GM12878 (cell line): Measurements from ENCODE around the gene KCNMB4.

Experiments
- EGR1 ChIP-seq, 2 experiments: IDR thresholded peaks; 1 replicate in 1 of 2; 2 replicates in 1 of 2; pipeline ENCODE4 v1.6.1; 2011 to 2012; ENCODE audit warnings: low read depth in 2 of 2, low read length in 2 of 2, borderline replicate concordance in 1 of 2, mild to moderate bottlenecking in 1 of 2, moderate library complexity in 1 of 2
- EZH2 ChIP-seq: IDR thresholded peaks from 2 replicates; pipeline ENCODE4 v1.6.1; 2012; ENCODE audit warnings: low read depth, mild to moderate bottlenecking, control low read depth, inconsistent platforms, low read length, borderline replicate concordance; ENCODE audit not compliant: control insufficient read depth
- FOXK2 ChIP-seq: fragments of 450-650 bp; IDR thresholded peaks from 2 replicates; pipeline ENCODE4 v1.6.1; 2017; ENCODE audit warnings: mild to moderate bottlenecking, moderate library complexity
- HCFC1 ChIP-seq: fragments of 150-350 bp; IDR thresholded peaks from 2 replicates; pipeline ENCODE4 v1.6.1; 2014; ENCODE audit warnings: low read length
- NFYB ChIP-seq: IDR thresholded peaks from 2 replicates; pipeline ENCODE4 v1.6.1; 2011; ENCODE audit warnings: low read depth, mild to moderate bottlenecking, low read length, improper control_type of control experiment, moderate library complexity; ENCODE audit not compliant: insufficient read depth
- POLR2A ChIP-seq: IDR thresholded peaks from 2 replicates; pipeline ENCODE4 v1.6.1; 2011; ENCODE audit warnings: low read depth, mild to moderate bottlenecking, low read length
- POLR2AphosphoS2 ChIP-seq: IDR thresholded peaks from 2 replicates; pipeline ENCODE4 v1.6.1; 2011; ENCODE audit warnings: low read depth, mild to moderate bottlenecking, low read length, improper control_type of control experiment, moderate library complexity
- RCOR1 ChIP-seq: conservative IDR thresholded peaks from 2 replicates; pipeline ENCODE4 v1.6.1; 2012; ENCODE audit warnings: low read depth, low read length, improper control_type of control experiment
- REST ChIP-seq: IDR thresholded peaks from 2 replicates; pipeline ENCODE4 v1.6.1; 2012; ENCODE audit warnings: mild to moderate bottlenecking, low read depth, low read length
- TCF12 ChIP-seq: IDR thresholded peaks from 2 replicates; pipeline ENCODE4 v1.6.1; 2011; ENCODE audit warnings: low read depth, mild to moderate bottlenecking, low read length
- TF ChIP-seq, protein P1 (sequence below), 3 experiments: IDR thresholded peaks in 2 of 3; conservative IDR thresholded peaks in 1 of 3; 2 replicates each; pipeline ENCODE4 v1.5.1; 2011; ENCODE audit warnings: low read depth in 3 of 3, low read length in 3 of 3, mild to moderate bottlenecking in 3 of 3, control low read depth in 2 of 3, moderate library complexity in 2 of 3, inconsistent platforms in 1 of 3, mixed read lengths in 1 of 3; ENCODE audit not compliant: control insufficient read depth in 2 of 3, insufficient read depth in 1 of 3; ENCODE audit errors: extremely low read depth in 1 of 3
- TF ChIP-seq, protein P2 (sequence below): fragments of 450-650 bp; IDR thresholded peaks from 2 replicates; pipeline ENCODE4 v1.6.1; 2016; ENCODE audit warnings: mild to moderate bottlenecking

GRCh38 chr12:70482764-70483163 is 116.7 kb downstream of the KCNMB4 start:
- no peak for TF ChIP-seq TCF12
- TF ChIP-seq POLR2A, result no peak
- TF ChIP-seq EGR1 (IDR thresholded peaks at IDR 0.05; ENCODE audit: borderline replicate concordance in 1 of 2, low read depth in 2 of 2, low read length in 2 of 2), result no peak
- TF ChIP-seq POLR2AphosphoS2, result no peak
- TF ChIP-seq, protein P1, sequence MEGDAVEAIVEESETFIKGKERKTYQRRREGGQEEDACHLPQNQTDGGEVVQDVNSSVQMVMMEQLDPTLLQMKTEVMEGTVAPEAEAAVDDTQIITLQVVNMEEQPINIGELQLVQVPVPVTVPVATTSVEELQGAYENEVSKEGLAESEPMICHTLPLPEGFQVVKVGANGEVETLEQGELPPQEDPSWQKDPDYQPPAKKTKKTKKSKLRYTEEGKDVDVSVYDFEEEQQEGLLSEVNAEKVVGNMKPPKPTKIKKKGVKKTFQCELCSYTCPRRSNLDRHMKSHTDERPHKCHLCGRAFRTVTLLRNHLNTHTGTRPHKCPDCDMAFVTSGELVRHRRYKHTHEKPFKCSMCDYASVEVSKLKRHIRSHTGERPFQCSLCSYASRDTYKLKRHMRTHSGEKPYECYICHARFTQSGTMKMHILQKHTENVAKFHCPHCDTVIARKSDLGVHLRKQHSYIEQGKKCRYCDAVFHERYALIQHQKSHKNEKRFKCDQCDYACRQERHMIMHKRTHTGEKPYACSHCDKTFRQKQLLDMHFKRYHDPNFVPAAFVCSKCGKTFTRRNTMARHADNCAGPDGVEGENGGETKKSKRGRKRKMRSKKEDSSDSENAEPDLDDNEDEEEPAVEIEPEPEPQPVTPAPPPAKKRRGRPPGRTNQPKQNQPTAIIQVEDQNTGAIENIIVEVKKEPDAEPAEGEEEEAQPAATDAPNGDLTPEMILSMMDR (IDR thresholded peaks at IDR 0.05 in 2 of 3, conservative IDR thresholded peaks at IDR 0.05 in 1 of 3; ENCODE audit: control insufficient read depth in 2 of 3, extremely low read depth in 1 of 3, insufficient read depth in 1 of 3, low read depth in 3 of 3, low read length in 3 of 3), result no peak
- no peak for TF ChIP-seq FOXK2
- TF ChIP-seq EZH2, result no peak
- TF ChIP-seq NFYB, result no peak
- TF ChIP-seq, protein P2, sequence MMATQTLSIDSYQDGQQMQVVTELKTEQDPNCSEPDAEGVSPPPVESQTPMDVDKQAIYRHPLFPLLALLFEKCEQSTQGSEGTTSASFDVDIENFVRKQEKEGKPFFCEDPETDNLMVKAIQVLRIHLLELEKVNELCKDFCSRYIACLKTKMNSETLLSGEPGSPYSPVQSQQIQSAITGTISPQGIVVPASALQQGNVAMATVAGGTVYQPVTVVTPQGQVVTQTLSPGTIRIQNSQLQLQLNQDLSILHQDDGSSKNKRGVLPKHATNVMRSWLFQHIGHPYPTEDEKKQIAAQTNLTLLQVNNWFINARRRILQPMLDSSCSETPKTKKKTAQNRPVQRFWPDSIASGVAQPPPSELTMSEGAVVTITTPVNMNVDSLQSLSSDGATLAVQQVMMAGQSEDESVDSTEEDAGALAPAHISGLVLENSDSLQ, result no peak
- TF ChIP-seq RCOR1, result no peak
- no peak for TF ChIP-seq REST
- no peak for TF ChIP-seq HCFC1
